ENCODE results near the gene RRAS.

Gene RRAS

DNA sequence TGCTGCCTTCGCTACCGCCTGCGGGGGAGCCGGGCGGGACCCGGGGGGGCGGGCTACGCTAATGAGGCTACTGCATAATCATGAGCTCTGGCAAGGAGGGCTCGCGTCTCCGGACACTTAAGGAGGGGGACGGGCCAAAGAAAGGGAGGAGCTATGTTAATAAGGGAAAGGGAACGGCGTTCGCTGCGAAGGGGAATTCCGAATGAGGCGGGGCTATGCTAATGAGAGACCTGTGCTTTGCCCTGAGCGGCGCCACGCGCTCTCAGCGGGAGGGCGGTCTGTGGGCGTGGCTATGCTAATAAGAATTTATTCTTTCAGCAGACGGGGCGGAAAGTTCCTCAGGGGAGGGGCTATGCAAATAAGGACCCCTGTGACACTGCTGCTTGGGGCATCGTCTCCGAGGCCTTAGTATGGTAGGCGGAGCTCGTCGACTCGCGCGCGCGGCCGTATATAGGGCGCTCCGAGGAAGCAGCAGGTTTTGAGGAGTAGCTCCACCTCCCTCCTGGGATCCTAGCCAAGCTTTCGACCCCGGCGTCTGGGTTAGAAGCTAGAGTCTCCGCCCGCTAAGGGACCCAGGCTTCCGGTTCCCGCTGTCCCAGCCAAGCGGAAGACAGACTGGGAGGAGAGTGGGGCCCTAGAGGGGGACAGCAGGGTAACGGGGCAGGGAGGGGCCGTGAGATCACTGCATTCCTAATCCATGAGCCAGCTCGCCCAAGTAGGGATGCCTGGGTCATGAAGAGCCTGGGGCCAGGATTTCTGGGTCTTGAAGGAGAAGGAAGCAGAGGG lies at the start of gene RRAS:
RRAS (minus strand) TSS at position 31 of the 786 bp plus-strand sequence. CDS start 45 bp downstream, outside the sequence.
- peak; percentile 100 for DNase-seq (ENCODE audit: low spot score)

DNA sequence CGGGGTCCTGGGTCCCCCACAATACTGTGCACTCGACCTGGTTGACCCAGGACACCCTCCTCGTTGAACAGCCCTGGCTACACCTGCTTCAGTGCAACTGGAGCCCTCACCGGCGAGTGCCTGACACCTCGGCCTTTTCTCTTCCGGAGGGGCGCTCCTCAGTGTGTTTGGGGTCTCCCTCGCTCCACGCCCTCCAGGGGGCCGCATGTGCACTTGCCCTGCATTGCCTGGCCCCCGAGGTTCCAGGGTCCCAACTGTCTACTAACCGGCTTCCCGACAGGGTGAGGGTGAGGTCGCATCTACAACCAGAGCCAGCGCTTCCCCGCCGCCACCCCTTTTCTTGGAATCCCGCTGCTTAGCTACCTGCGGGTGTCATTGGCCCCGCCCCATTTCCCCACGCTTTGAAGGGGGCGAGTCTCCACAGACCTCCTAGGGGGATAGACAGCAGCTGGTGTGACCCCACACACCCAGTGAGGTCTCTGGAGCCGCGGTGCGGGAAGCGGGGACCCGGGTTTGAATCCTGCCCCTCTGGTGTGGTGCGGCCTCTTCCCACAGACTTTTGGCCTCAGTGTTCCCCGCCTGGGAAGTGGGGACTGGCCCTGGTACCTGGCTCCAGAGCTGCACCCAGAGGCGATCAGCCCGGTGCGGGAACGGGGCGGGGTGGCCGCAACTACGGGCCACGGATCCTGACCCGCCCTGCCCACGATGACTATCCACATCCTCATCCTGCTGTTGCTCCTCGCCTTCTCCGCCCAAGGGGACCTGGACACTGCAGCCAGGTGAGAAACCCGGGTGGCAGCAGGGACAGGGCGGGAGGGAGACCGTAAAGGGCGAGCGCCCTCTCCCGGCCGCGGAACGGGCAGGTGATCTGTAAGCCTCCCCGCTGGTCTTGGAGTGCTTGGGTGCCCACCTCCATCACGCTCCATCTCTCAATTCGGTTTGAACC lies 49.5 kb upstream of the RRAS start, which contains the start of gene ADM5:
ADM5 (plus strand) TSS at position 462 of the 946 bp plus-strand sequence; CDS start at position 706, 244 bp downstream.
- peak; percentile 20 for DNase-seq (ENCODE audit: low spot score)

DNA sequence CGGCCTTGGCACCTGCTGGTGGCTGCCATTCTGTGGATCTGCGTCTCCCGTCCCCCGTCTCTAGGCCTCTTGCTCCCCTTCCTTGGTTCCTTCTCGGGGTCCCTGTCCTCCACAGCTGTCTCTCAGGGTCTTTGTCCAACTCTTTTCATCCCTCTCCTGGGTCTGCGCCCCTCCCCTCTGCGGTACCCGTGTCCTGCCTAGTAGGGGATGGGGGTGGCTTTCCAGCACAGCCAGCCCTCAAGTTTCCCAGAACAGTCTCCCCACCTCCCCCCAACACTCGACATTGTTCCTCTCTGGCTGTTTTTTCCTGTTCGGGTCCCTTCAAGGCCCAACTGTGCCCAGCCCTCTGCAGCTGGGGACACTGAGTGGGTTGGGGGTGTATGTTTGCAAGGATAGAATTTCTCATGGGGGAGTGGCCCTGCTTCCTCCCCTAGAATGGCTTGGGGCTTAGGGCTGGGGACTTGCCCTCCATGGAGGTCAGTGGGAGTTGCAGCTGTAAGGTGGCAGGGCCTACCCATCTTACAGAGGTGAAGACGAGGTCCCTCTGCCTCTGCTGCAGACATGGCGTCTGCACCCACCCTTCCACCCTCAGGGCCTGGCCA lies 48.7 kb upstream of the RRAS start:
- DNase-seq (ENCODE audit: low spot score) = no peak

DNA sequence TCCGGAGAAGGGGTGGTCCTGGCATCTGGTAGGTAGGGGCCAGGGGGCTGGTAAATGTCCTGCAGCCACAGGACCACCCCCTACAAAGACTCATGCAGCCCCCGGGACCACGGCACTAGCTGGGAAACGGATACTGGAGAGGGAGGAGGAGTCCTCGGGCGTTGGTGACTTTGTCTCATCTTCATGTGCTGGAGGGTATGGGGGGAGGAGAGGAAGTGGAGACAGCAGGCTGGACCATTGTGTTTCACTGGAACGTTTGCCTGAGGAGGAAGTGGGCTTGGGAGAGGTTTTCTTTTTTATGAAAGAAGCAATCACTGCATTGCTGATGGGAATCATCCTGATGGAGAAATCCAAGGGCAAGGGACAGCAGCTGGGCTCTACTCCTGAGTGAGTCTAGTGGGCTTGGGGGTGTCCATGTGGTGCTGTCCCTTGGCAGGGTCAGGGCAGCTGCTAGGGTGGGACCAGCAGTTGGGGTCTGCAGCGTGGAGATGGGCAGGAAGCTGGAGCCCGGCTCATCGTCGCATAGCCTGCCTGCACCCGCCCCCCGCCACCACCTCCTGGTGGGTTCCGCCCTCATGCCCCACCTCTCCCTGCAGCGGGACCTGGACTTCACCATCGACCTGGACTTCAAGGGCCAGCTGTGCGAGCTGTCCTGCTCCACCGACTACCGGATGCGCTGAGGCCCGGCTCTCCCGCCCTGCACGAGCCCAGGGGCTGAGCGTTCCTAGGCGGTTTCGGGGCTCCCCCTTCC lies 47.8 kb upstream of the RRAS start:
- no peak for DNase-seq (ENCODE audit: low spot score)

DNA sequence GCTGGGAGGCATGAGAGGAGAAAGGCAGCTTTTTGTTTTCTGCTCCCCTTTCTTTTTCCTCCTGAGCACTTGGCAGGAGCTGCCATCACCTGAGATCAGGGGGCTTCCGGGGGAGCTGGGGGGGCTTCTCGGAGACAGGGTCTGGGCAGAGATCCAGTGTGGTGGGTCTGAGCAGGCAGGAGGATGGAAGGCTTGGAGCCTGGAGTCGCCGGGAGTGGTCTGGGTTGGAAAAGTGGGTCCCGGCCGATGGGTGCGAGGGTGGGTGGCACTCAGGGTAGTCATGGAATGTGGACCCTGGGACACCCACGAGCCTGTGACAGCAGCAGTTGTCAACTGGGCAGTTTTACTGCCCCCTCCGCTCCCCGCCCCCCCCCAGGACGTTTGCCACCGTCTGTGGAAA lies 47.2 kb upstream of the RRAS start:
- no peak for DNase-seq (ENCODE audit: low spot score)

DNA sequence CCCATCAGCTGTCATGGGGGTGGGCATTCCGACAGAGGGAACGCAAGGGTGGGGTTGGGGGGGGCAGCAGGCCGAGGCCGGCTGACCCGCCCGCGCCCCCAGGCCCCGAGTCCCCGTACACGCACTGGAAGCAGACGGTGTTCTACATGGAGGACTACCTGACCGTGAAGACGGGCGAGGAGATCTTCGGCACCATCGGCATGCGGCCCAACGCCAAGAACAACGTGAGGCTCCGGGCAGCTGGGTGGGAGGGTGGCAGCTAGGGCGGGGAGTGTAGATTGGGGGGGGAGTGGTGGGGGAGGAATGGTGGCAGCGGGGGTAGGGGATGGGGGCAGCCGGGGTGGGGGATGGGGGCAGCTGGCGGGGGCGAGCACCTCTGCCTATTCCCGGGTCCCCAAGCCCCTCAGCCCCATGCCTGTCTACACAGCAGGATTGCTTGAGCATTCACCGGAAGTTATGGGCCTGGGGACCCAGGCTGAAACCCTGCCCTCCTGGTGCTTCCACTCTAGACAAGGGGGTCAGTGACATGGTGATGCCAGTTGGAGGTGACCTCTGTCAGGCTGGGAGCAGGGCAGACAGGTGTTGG lies 46.7 kb upstream of the RRAS start:
- no peak for DNase-seq (ENCODE audit: low spot score)

DNA sequence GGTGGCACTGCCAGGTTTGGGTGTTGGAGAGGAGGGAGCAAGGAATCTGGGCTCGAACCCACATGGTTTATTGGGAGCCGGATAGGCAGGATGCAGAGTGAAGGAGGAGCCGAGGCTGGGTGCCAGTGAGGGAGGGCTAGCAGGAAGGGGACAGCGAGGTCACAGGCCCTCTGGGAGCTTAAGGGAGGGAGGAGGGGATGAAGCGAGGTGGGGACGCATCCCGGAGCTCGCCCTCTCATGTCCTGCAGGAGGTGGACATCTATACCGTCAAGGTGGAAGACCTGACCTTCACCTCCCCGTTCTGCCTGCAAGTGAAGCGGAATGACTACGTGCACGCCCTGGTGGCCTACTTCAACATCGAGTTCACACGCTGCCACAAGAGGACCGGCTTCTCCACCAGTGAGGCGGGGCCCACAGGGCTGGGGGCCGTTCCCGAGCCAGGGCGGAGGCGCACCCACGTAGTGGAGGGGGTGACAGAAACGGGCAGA lies 45.9 kb upstream of the RRAS start:
- no peak for DNase-seq (ENCODE audit: low spot score)

DNA sequence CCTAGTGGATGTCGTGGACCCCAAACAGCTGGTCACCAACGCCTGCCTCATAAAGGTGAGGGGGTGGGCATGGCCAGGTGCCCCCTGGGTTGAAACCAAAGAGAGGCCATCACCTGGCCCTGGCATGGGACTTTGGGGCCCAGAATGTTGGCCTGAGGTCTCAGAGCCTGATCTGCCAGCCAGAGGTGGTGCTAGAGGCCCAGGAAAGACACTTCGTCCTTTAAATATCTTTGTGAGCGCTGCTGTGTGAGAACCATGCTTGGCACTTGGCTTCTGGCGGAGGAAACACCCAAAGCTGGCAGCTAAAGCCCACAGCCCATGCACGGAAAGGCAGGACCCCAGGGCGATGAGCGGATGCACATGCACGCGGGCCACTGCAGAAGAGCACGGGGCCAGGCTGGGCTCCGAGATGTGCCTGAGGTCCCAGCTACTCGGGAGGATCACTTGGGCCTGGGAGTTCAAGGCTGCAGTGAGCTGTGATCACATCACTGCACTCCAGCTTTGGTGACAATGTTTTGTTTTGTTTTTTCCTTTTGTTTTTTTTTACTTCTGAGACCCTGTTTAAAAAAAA lies 45.1 kb upstream of the RRAS start:
- no peak for DNase-seq (ENCODE audit: low spot score)

DNA sequence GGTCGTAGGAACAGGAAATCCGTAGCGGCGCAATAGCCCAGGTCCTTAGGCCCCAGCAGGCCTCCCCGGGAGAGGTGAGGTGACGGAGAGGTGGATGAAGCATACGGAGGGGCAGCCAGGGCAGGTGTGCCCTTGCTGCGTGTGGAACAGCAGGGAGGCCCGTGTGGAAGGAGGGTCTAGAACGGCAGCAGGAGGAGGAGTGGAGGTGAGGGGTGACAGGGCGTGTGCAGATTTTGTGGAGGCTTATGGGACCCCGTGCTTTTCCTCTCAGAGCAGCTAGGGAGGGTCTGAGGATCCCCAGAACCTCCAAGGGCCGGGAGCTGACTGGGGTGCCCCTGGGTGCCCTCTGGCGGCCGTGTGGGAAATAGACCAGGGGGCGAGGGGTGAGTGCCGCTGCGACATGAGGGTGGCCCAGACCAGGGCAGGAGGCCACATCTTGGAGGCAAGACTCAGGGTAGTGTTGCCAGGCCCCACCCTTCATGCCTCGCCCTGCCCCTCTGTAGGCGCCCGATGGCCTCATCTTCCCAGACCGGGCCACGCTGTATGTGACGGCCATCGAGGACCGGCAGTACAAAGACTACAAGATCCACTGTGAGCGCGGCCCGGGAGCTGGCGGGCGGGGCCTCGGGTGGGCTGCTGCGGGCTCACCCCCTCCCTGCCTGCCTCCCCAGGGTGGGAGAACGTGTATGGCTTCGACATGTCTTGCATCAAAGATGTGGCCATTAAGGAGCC lies 44.5 kb upstream of the RRAS start:
- no peak for DNase-seq (ENCODE audit: low spot score)

DNA sequence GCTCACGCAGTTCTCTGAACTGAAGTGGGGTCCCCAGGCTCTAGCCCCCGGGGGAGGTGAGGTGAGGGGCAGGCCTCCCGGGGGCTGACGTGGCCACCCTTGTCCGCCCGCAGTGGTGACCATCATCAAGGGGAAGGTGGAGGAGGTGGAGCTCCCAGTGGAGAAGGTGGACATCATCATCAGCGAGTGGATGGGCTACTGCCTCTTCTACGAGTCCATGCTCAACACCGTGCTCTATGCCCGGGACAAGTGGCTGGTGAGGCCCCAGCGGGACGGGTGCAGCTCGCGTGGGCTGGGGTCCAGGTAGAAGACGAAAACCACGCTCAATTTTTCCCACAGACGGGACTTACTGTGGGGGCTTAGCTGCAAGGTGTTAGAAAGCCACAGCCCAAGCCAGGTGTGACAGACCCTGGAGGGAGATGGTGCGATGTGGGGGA lies 43.9 kb upstream of the RRAS start:
- no peak for DNase-seq (ENCODE audit: low spot score)

DNA sequence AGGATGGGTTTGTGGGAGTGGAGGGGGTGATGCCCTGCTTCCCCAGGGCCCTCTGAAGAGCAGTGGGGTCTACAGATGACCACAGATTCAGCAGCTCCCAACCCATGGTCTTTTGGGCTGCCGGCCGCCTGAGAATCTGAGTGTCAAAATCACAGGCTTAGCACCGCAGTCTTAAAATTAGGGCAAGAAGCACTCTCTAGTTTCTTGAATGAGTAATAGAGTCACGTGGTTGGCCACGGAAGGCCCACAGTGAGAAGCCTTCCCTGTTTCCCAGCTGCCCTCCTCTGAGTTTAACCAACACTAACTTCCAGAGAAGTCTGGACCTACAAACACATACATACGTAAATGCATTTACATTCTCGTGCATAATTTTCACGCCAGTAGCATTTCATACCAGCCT lies 42.3 kb upstream of the RRAS start:
- DNase-seq (ENCODE audit: low spot score) = no peak

DNA sequence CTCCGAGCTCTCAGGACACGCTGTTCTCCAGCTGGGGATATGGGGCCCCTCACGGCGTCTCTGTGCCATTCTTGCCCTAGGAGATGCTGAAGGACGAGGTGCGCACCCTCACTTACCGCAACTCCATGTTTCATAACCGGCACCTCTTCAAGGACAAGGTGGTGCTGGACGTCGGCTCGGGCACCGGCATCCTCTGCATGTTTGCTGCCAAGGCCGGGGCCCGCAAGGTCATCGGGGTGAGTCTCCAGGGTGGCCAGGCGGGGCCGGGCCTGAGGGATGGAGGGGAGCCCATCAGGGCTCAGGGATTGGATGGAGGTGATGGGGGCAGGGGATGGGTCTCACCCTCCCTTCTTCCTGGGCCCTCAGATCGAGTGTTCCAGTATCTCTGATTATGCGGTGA lies 41.9 kb upstream of the RRAS start:
- no peak for DNase-seq (ENCODE audit: low spot score)

DNA sequence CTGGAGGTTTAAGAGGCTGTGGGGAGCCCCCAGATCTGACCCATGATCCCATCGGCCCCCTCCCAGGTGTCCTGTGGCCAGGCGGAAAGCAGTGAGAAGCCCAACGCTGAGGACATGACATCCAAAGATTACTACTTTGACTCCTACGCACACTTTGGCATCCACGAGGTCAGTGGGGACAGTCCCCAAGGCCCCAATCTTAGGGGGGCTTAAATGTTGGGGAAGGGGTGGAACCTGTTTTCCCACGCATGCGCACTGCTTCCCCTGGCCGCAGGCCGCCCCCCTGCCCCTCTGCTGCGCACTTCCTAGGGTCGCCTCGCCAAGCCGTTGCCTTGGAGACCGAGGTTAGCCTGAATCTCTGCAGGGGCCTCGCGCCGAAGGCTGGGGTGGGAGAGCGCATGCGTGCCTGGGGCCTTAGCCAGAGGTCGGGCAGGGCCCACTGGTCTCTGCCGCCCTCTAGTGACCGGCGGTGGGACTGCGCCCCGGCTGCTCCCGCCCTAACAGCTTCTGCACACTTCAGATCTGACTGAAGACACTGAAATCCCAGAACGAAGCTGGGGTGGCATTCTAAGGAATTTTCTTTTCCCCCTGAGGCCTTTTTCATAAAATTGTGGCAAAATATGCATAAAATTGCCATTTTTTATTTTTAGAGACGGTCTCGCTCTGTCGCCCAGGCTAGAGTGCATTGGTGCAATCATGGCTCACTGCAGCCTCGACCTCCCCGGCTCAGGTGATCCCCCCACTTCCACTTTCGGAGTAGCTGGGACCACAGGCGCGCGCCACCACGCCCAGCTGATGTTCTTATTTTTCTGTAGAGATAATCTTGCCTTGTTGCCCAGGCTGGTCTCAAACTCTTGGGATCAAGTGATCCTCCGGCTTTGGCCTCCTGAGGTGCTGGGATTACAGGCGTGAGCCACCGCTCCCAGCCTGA lies 40.7 kb upstream of the RRAS start:
- peak; percentile 92 for DNase-seq (ENCODE audit: low spot score)

DNA sequence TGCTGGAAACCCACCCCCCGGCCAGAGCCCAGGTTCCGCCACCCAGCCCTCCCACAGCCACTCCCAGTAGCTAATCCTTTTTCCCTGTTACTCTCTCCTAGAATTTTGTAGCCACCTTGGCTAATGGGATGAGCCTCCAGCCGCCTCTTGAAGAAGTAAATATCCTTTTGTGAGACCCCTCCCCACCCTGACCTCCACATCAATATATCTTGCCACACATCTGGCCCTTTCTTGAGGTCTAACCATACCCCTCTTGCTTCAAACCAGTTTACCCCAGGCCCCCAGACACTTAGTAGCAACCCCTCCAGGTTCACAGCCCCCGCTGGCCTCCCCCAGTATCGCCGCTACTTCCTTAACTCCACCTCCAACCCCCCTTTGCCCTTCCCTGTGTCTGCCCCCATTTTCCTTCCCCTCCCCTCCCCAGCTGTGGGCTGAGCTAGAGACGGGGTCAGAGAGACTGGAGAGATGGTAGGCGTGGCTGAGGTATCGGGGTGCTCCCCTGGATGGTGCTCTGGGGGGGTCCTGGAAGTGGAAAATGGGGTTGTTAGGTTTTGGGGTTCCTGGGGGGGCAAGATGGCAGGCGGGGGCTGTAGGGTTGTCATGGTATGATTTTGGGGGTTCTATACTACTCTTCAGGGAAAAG lies 39.9 kb upstream of the RRAS start:
- DNase-seq (ENCODE audit: low spot score) = no peak

DNA sequence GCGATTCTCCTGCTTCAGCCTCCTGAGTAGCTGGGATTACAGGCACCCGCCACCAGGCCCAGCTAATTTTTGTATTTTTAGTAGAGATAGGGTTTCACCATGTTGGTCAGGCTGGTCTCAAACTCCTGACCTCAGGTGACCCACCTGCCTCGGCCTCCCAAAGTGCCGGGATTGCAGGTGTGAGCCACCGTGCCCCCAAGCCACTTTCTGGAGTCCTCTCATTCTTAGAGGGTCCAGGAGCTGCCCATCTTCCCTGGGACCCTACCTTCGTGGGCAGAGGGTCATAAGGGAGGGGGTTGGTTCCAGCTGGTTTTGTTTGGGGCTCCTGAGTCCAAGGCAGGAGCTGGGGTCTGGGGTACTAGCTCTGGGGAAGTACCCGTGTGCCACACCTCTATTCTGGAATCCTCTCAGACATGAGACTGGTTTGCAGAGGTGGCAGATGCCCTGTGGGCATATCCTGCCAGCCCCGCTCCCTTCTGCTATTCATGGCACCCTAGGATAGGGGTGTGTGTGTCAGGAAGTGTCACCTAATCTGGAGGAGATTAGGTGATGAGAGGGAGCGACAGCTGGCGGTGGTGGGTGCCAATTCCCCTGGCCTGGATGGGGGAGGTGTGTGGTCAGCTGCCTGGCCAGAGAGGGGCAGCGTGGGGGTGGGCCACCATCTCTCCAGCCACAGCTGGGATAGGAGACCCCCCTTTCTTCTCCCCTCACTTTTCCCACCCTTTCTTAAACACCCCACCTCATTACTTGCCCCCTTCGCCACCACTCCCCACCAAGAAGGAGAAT lies 39.2 kb upstream of the RRAS start:
- no peak for DNase-seq (ENCODE audit: low spot score)

DNA sequence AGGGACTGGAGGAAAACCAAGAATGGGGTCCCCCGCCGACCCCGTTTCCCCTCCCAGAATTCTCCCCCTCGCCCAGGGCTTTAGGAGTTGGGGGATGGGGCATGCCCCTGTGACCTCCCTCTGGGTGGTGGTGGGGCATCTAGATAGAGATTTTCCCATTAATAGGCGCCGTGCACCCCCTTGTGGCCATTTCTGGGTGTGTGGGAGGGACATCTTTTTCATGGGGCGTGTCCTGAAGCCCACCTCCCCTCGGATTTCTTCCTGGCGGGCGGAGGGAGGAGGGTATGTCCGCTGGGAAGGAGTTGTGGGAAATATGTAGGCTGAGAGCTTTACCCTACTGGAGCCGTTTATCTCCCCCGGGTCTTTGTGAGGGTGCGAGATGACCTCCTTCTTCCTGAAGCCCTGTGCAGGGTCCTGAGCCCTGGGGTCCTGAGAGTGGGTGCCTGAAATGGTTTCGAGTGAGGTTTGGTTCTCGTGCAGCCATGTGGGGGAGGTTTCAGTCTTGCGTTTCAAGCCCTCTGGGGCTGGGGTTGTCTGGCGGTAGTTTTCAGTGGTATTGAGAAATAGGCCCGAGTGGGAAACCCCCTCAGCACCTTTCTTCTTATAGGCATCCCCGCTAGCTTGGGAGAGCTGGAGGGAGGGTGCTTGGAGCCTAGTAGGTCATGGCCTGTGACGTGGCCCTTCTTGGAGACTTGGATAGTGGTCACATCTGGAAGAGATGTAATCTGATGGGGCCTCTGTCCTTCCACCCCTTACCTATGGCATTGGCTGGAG lies 38.1 kb upstream of the RRAS start:
- peak; percentile 79 for DNase-seq (ENCODE audit: low spot score)
